GM18907 (cell line): Measurements from ENCODE around the gene GPBP1L1.

Experiments used
- ATAC-seq: cut with Tn5 transposase; IDR thresholded peaks from one replicate; pipeline ENCODE4 v1.9.1; 2021; ENCODE audit warnings: mild to moderate bottlenecking, moderate library complexity; ENCODE audit not compliant: unreplicated experiment

The GPBP1L1 gene

GRCh38 chr1:45643978-45644377, 42.4 kb downstream of the GPBP1L1 start:
- ATAC-seq: no peak

- ATAC-seq: no peak
Observed at GRCh38 chr1:45643321-45643720, 43.0 kb downstream of the GPBP1L1 start.

- ATAC-seq: no peak
Observed at GRCh38 chr1:45640293-45640692, 46.0 kb downstream of the GPBP1L1 start.

- no peak for ATAC-seq
Observed at GRCh38 chr1:45635211-45635610, 51.1 kb downstream of the GPBP1L1 start.

- no peak for ATAC-seq
Observed at GRCh38 chr1:45630429-45630828, 55.9 kb downstream of the GPBP1L1 start.

- ATAC-seq: no peak
Observed at GRCh38 chr1:45629035-45629434, 57.3 kb downstream of the GPBP1L1 start.

GRCh38 chr1:45623972-45624371, 62.4 kb downstream of the GPBP1L1 start, which contains the start of gene CCDC17:
CCDC17 (minus strand) TSS chr1:45624054; CDS start chr1:45623909, 145 bp downstream.
- no peak for ATAC-seq

- no peak for ATAC-seq
Observed at GRCh38 chr1:45622524-45623394, 63.6 kb downstream of the GPBP1L1 start.

GRCh38 chr1:45621895-45622523, 64.3 kb downstream of the GPBP1L1 start:
- no peak for ATAC-seq

- ATAC-seq: no peak
Observed at GRCh38 chr1:45621501-45621836, 64.9 kb downstream of the GPBP1L1 start.

- no peak for ATAC-seq
Observed at GRCh38 chr1:45620588-45621500, 65.5 kb downstream of the GPBP1L1 start.

GRCh38 chr1:45619149-45619921, 67.0 kb downstream of the GPBP1L1 start:
- ATAC-seq: no peak

- no peak for ATAC-seq
Observed at GRCh38 chr1:45617618-45618017, 68.7 kb downstream of the GPBP1L1 start.

GRCh38 chr1:45615885-45616284, 70.4 kb downstream of the GPBP1L1 start:
- ATAC-seq: no peak

GRCh38 chr1:45612941-45613579, 73.3 kb downstream of the GPBP1L1 start:
- no peak for ATAC-seq

GRCh38 chr1:45610589-45611226, 75.6 kb downstream of the GPBP1L1 start:
- ATAC-seq: no peak

GRCh38 chr1:45608175-45609156, 77.9 kb downstream of the GPBP1L1 start:
- ATAC-seq: no peak

- no peak for ATAC-seq
Observed at GRCh38 chr1:45607404-45608074, 78.8 kb downstream of the GPBP1L1 start.
